K562 (cell line): ENCODE results near the gene PCDH7. TPM values are rescaled to one million over a fixed set of nuclear protein-coding genes. Genes with fewer than 3 reads are reported as not detected.

ENCODE experiments used
- C11orf30 ChIP-seq: fragments of 450-650 bp; IDR thresholded peaks from 2 replicates; pipeline ENCODE4 v1.6.1; 2016; ENCODE audit warnings: low read depth, mild to moderate bottlenecking
- CEBPG ChIP-seq, 3 experiments: fragments of 200-800 bp in 1 of 3; sonication (Bioruptor generic) in 1 of 3; sonication (generic) in 1 of 3; formaldehyde crosslinking in 1 of 3; IDR thresholded peaks in 2 of 3; conservative IDR thresholded peaks in 1 of 3; 2 replicates each; pipeline versions ENCODE4 v1.6.1 to v1.8.0; 2016 to 2022; ENCODE audit warnings: missing compliant biosample characterization in 2 of 3, missing genetic modification characterization in 2 of 3, mild to moderate bottlenecking in 1 of 3, missing genetic modification reagents in 1 of 3
- FOXJ2 ChIP-seq: fragments of 200-800 bp; sonication (Bioruptor generic); IDR thresholded peaks from 2 replicates; pipeline ENCODE4 v1.6.1; 2016; ENCODE audit warnings: missing genetic modification characterization, missing compliant biosample characterization
- MTA3 ChIP-seq: fragments of 450-650 bp; formaldehyde crosslinking; IDR thresholded peaks from 2 replicates; pipeline ENCODE4 v1.6.1; 2017; ENCODE audit warnings: mild to moderate bottlenecking, borderline replicate concordance
- PRPF4 ChIP-seq: fragments of 200-400 bp; formaldehyde crosslinking; IDR thresholded peaks from one replicate; pipeline ENCODE4 v1.6.1; 2017; ENCODE audit warnings: low read length, low read depth, mild to moderate bottlenecking; ENCODE audit not compliant: insufficient read depth, poor library complexity, severe bottlenecking
- RREB1 ChIP-seq: fragments of 250-450 bp; sonication (Bioruptor Pico); IDR thresholded peaks from 2 replicates; pipeline ENCODE4 v1.4.0; 2020
- SAFB ChIP-seq: fragments of 200-400 bp; formaldehyde crosslinking; IDR thresholded peaks from 2 replicates; pipeline ENCODE4 v1.6.1; 2017; ENCODE audit warnings: low read depth, low read length, borderline replicate concordance
- U2AF1 ChIP-seq: fragments of 200-400 bp; formaldehyde crosslinking; optimal IDR thresholded peaks from 2 replicates; pipeline ENCODE3; 2017; ENCODE audit warnings: mild to moderate bottlenecking, low read depth, low read length, moderate library complexity
- ZFP30 ChIP-seq: fragments of 250-450 bp; sonication (Bioruptor Pico); IDR thresholded peaks from 2 replicates; pipeline ENCODE4 v1.8.0; 2022; ENCODE audit warnings: moderate library complexity, mild to moderate bottlenecking, inconsistent platforms, borderline replicate concordance
- ZNF212 ChIP-seq: fragments of 450-650 bp; formaldehyde crosslinking; IDR thresholded peaks from 2 replicates; pipeline ENCODE4 v1.4.0; 2020; ENCODE audit warnings: mild to moderate bottlenecking
- ZNF282 ChIP-seq: sonication (generic); formaldehyde crosslinking; IDR thresholded peaks from 2 replicates; pipeline ENCODE4 v1.8.1; 2023; ENCODE audit warnings: missing genetic modification reagents
- polyA plus RNA-seq, 8 experiments: library from polyadenylated mRNA; depleted of rRNA in 4 of 8; stranded (reverse) in 5 of 8; unstranded in 3 of 8; fragments of >200 nt; fragmentation: Nextera tagmentation in 2 of 8; fragmentation: Illumina TruSeq in 1 of 8; extraction: Ambion mirVana in 2 of 8; extraction: Trizol in 1 of 8; gene quantifications; 2 replicates each; pipeline versions ENCODE4 v1.2.1 to v1.2.3, GENCODE V29; 2011 to 2014; ENCODE audit warnings: inconsistent platforms in 1 of 8, missing spikeins in 1 of 8
- total RNA-seq, 7 experiments: library from RNA; depleted of rRNA in 6 of 7; stranded (reverse); fragments of >200 nt in 6 of 7; fragmentation: Illumina TruSeq in 2 of 7; extraction: Trizol in 2 of 7; gene quantifications; 2 replicates each; pipeline versions ENCODE4 v1.2.1 to v1.2.3, GENCODE V29; 2011 to 2021; ENCODE audit warnings: low replicate concordance in 1 of 7
- TF ChIP-seq, protein P1 (sequence below), 2 experiments: fragments of 450-650 bp; formaldehyde crosslinking in 1 of 2; IDR thresholded peaks; 2 replicates each; pipeline versions ENCODE4 v1.4.0 to v1.6.1; 2014 to 2020; ENCODE audit warnings: mild to moderate bottlenecking in 2 of 2, borderline replicate concordance in 1 of 2, low read depth in 1 of 2

Gene PCDH7
- total and polyA plus RNA-seq, 9 of the 15 experiments (the other 6 are each of a cell fraction or from before 2014, with no cell fraction given), result not detected

- TF ChIP-seq, protein P1, sequence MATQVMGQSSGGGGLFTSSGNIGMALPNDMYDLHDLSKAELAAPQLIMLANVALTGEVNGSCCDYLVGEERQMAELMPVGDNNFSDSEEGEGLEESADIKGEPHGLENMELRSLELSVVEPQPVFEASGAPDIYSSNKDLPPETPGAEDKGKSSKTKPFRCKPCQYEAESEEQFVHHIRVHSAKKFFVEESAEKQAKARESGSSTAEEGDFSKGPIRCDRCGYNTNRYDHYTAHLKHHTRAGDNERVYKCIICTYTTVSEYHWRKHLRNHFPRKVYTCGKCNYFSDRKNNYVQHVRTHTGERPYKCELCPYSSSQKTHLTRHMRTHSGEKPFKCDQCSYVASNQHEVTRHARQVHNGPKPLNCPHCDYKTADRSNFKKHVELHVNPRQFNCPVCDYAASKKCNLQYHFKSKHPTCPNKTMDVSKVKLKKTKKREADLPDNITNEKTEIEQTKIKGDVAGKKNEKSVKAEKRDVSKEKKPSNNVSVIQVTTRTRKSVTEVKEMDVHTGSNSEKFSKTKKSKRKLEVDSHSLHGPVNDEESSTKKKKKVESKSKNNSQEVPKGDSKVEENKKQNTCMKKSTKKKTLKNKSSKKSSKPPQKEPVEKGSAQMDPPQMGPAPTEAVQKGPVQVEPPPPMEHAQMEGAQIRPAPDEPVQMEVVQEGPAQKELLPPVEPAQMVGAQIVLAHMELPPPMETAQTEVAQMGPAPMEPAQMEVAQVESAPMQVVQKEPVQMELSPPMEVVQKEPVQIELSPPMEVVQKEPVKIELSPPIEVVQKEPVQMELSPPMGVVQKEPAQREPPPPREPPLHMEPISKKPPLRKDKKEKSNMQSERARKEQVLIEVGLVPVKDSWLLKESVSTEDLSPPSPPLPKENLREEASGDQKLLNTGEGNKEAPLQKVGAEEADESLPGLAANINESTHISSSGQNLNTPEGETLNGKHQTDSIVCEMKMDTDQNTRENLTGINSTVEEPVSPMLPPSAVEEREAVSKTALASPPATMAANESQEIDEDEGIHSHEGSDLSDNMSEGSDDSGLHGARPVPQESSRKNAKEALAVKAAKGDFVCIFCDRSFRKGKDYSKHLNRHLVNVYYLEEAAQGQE (IDR thresholded peaks at IDR 0.05; ENCODE audit: borderline replicate concordance), result no peak
- TF ChIP-seq, protein P1 (CRISPR knock-in tag; IDR thresholded peaks at IDR 0.05; ENCODE audit: low read depth), result no peak
- TF ChIP-seq RREB1 (CRISPR knock-in tag), result no peak
- no peak for TF ChIP-seq PRPF4
- no peak for TF ChIP-seq ZNF282 (CRISPR knock-in tag)
- TF ChIP-seq U2AF1, result no peak
- no peak for TF ChIP-seq CEBPG (CRISPR knock-in tag; IDR thresholded peaks at IDR 0.05)
- no peak for TF ChIP-seq CEBPG (tag; conservative IDR thresholded peaks at IDR 0.05 in 1 of 2, IDR thresholded peaks at IDR 0.05 in 1 of 2)
- no peak for TF ChIP-seq ZFP30 (CRISPR knock-in tag)
- TF ChIP-seq FOXJ2 (tag), result no peak
- TF ChIP-seq C11orf30, result no peak
- TF ChIP-seq SAFB, result no peak
- no peak for TF ChIP-seq ZNF212 (CRISPR knock-in tag)
- TF ChIP-seq MTA3, result no peak
Measured at GRCh38 chr4:30720661-30721184, 554 bp downstream of the PCDH7 start (continued).
